ENCODE results near the gene GSKIP. TPM values are rescaled to one million over a fixed set of nuclear protein-coding genes. Genes with fewer than 3 reads are reported as not detected.

GSKIP gene
- total RNA-seq, 4 donors from 2014 or later, result 9.9 to 23.2 (median 13.3) TPM

DNA sequence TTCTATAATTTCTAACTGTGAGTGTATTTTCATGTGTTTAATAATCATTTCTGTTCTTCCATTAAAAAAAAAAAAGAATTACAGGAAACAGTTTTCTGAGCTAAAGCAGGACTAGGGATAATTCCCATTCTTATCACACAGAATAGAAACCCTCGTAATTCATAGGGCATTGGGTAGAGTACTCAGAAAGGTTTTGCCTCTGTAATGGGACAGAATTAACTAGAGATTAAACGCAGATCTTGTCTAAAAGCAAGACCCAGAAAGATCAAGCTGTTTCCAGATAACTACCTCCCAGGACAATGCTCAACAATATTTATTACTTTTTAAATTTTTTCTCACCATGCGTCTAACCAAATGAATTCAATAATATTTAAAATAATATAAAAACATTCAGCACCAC is 10.2 kb downstream of the GSKIP start:
- no peak overlapping the region for H3K27ac ChIP-seq
- no peaks in the 10 kb centered on the region for H3K27me3 ChIP-seq
- no peak for DNase-seq (ENCODE audit: low spot score in 2 of 2)
- H3K36me3 ChIP-seq, result peaks cover 0 to 3% (median 0%) of the 10 kb centered on the region in 3 donors
- no peak overlapping the region for H3K4me3 ChIP-seq
- no peak for TF ChIP-seq CTCF (IDR thresholded peaks at IDR 0.05)
- no peak for TF ChIP-seq EP300 (IDR thresholded peaks at IDR 0.05)
- TF ChIP-seq POLR2A (IDR thresholded peaks at IDR 0.05), result no peak
- H3K4me1 ChIP-seq, result peaks cover 0 to 6% (median 0%) of the 10 kb centered on the region in 4 donors
- WGBS, 2 donors, result 81 to 83% methylated on average over 3 of the region's 3 CpGs
- H3K9me3 ChIP-seq, result no peaks in the 10 kb centered on the region

DNA sequence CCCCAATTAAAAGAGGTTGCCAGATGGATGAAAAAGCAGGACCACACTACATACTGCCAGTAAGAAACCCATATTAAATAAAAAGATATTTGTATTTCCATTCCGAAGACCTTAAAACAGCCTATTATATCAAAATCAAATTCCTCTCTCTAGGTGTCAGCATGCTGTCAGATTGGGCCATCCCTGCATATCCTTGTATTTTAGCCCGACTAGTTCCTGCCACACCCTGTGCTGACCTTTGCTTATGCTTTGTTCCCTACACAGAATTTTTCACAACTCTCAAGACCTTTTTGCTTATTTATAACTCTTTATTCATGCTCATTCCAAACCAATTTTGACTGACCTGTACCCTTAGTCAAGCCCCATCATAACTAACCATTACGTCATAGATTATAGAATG is 12.8 kb downstream of the GSKIP start:
- H3K9me3 ChIP-seq, result no peaks in the 10 kb centered on the region
- peaks cover 0 to 6% (median 0%) of the 10 kb centered on the region in 4 donors for H3K4me1 ChIP-seq
- DNase-seq (ENCODE audit: low spot score in 2 of 2), result no peak
- H3K27ac ChIP-seq, result no peak overlapping the region
- no peaks in the 10 kb centered on the region for H3K27me3 ChIP-seq
- H3K36me3 ChIP-seq, result peaks cover 0 to 3% (median 0%) of the 10 kb centered on the region in 3 donors
- H3K4me3 ChIP-seq, result no peak overlapping the region
- TF ChIP-seq CTCF (IDR thresholded peaks at IDR 0.05) (no peak), EP300 (IDR thresholded peaks at IDR 0.05) (no peak), POLR2A (IDR thresholded peaks at IDR 0.05) (no peak)
- 80 to 81% methylated on average over 3 of the region's 3 CpGs for WGBS, 2 donors

DNA sequence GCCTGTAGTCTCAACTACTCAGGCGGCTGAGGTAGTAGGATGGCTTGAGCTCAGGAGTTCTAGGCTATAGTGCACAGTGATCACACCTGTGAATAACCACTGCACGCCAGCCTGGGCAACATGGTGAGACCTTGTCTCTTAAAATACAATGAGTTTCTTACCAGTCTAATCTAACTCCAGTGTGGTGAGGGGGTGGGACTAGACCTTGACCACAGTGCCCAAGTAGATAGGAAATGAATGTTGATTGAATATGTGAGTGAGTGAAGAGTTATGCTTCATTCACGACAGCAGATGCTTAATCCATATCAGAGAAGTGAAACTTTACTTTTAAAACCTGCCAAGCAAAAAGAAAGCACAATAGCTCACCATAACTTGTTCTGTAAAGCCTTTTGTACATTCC is 17.4 kb downstream of the GSKIP start:
- 94 to 95% methylated on average over 3 of the region's 3 CpGs for WGBS, 2 donors
- no peak overlapping the region for H3K4me3 ChIP-seq

DNA sequence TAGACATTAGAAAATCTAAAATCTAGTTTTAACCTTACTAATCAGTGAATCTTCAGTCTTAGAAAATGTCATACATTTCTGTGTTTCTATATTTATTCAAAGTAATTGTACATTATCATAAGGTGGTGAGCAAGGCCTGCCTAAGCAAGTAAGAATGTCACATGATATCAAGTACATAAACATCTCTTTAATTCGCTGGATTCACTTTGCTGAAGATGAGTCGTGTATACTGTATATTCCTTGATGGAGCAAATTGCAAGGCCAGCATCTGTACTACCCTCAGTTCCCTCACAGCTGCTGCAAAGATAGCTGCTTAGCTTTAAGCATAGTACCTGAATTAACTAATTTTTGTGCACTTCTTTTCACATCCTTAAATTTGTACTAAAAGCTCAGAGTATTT is 20.1 kb downstream of the GSKIP start:
- Histone ChIP-seq H3K27ac (no peak overlapping the region), H3K4me1 (no peaks in the 10 kb centered on the region), H3K27me3 (no peaks in the 10 kb centered on the region), H3K36me3 (peaks cover 0 to 34% (median 0%) of the 10 kb centered on the region in 3 donors), H3K9me3 (no peaks in the 10 kb centered on the region), H3K4me3 (no peak overlapping the region)
- no peak for TF ChIP-seq EP300 (IDR thresholded peaks at IDR 0.05)
- TF ChIP-seq POLR2A (IDR thresholded peaks at IDR 0.05), result no peak
- no peak for TF ChIP-seq CTCF (IDR thresholded peaks at IDR 0.05)
- 90% methylated on average over 2 of the region's 2 CpGs for WGBS, 2 donors
- DNase-seq (ENCODE audit: low spot score in 2 of 2), result no peak

More for the DNA sequence above, 17.4 kb downstream of the GSKIP start:
- peaks cover 0 to 24% (median 0%) of the 10 kb centered on the region in 3 donors for H3K36me3 ChIP-seq
- H3K27ac ChIP-seq, result no peak overlapping the region
- no peaks in the 10 kb centered on the region for H3K9me3 ChIP-seq
- peaks cover 0 to 6% (median 0%) of the 10 kb centered on the region in 4 donors for H3K4me1 ChIP-seq
- TF ChIP-seq EP300 (IDR thresholded peaks at IDR 0.05) (no peak), CTCF (IDR thresholded peaks at IDR 0.05) (no peak), POLR2A (IDR thresholded peaks at IDR 0.05) (no peak)
- no peaks in the 10 kb centered on the region for H3K27me3 ChIP-seq
- no peak for DNase-seq (ENCODE audit: low spot score in 2 of 2)

DNA sequence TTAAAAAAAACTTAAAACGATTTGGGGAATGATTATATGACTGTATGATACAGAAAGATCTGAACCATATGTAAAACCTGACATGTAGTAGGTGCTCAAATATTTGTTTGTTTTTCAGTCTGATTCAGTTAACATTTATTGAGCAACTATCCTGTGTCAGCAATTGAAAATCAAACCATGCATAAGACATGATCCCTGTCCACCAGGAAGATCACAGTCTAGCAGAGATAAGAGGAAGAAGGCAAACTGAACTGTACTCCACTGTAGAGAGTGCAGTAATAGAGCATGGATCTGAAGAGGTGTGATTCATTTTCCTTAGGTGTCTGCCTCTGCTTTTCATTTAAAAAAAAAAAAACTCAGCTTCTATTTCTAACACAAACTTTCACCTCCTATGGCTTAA is 20.7 kb downstream of the GSKIP start:
- no peak for DNase-seq (ENCODE audit: low spot score in 2 of 2)
- no peak overlapping the region for H3K4me3 ChIP-seq
- TF ChIP-seq CTCF (IDR thresholded peaks at IDR 0.05), result no peak
- TF ChIP-seq EP300 (IDR thresholded peaks at IDR 0.05), result no peak
- no peak for TF ChIP-seq POLR2A (IDR thresholded peaks at IDR 0.05)
- 84 to 88% methylated on average over 1 of the region's 1 CpG for WGBS, 2 donors
- H3K4me1 ChIP-seq, result no peaks in the 10 kb centered on the region
- H3K27ac ChIP-seq, result no peak overlapping the region
- H3K36me3 ChIP-seq, result peaks cover 0 to 34% (median 0%) of the 10 kb centered on the region in 3 donors
- H3K27me3 ChIP-seq, result no peaks in the 10 kb centered on the region
- H3K9me3 ChIP-seq, result no peaks in the 10 kb centered on the region
